ENCODE measurements around the gene CALHM4.

DNA sequence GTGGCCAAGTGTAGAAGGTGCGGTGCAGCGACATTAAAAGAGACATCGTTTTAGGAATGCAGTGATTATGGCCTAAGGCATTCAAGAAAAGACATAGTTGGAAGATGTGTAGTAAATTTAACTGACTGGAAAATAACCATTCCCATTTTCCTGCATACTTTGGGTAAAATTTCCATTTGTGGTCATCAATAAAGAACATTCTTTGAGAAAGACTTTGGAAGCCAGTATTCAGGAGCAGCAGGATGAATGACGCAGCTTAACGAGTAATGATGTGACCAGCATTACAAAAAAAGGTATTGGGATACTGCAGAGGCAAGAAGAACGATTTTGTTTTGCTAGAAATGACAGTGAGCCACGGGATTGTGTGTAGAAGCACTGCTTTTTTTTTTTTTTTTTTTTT, 10.8 kb downstream of the CALHM4 start:
- TF ChIP-seq, protein P1, sequence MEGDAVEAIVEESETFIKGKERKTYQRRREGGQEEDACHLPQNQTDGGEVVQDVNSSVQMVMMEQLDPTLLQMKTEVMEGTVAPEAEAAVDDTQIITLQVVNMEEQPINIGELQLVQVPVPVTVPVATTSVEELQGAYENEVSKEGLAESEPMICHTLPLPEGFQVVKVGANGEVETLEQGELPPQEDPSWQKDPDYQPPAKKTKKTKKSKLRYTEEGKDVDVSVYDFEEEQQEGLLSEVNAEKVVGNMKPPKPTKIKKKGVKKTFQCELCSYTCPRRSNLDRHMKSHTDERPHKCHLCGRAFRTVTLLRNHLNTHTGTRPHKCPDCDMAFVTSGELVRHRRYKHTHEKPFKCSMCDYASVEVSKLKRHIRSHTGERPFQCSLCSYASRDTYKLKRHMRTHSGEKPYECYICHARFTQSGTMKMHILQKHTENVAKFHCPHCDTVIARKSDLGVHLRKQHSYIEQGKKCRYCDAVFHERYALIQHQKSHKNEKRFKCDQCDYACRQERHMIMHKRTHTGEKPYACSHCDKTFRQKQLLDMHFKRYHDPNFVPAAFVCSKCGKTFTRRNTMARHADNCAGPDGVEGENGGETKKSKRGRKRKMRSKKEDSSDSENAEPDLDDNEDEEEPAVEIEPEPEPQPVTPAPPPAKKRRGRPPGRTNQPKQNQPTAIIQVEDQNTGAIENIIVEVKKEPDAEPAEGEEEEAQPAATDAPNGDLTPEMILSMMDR (IDR thresholded peaks at IDR 0.05; ENCODE audit: insufficient read depth, low read length, poor library complexity, severe bottlenecking), result no peak
- no peak for TF ChIP-seq EZH2phosphoT487 (conservative IDR thresholded peaks at IDR 0.05; ENCODE audit: low read length)

Measured in SU-DHL-6 (cell line).